GM12872 (cell line): ENCODE data around the gene PHPT1.

ENCODE experiments used
- TF ChIP-seq, protein P1 (sequence below): IDR thresholded peaks from 3 replicates; pipeline ENCODE4 v1.5.1; 2011; ENCODE audit warnings: low read depth, mild to moderate bottlenecking, low read length, moderate library complexity; ENCODE audit not compliant: insufficient read depth

The PHPT1 gene

DNA sequence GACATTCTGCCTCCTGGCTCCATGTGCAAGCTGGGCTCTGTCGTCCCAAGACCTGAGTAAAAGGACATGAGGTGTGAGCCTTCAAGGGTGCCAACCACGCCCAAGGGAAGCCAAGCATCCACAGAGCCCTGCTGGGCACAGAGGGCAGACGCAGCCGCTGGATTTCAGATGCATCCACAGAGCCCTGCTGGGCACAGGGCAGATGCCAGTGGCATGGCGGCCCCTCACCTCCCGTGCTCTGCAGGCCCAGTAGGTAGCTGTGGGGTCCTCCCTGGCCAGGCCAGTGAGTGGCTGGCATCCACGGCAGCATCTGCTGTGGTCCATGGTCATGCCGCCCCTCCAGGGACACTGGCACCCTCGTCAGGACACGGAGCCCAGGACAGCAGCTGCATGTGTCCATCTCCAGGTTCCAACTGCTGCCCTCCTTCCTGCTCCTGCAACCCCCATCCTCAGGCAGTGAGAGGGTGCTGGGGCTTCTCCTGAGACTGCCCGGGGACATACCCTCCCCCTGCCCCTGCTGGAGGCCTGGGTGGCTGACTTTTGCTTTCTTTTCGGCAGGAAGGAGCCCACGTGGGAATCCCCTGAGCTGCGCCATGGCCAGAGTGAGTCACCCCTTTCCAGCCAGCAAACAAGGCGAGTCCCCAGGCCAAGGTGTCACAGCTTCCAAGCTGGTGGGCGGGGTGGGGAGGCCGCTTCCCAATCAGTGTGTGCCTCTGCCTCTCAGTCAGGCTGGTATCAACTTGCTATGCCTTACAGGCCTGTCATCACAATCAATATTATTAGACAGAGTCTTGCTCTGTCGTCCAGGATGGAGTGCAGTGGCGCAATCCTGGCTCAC lies 33.1 kb downstream of the PHPT1 start:
- TF ChIP-seq, protein P1, sequence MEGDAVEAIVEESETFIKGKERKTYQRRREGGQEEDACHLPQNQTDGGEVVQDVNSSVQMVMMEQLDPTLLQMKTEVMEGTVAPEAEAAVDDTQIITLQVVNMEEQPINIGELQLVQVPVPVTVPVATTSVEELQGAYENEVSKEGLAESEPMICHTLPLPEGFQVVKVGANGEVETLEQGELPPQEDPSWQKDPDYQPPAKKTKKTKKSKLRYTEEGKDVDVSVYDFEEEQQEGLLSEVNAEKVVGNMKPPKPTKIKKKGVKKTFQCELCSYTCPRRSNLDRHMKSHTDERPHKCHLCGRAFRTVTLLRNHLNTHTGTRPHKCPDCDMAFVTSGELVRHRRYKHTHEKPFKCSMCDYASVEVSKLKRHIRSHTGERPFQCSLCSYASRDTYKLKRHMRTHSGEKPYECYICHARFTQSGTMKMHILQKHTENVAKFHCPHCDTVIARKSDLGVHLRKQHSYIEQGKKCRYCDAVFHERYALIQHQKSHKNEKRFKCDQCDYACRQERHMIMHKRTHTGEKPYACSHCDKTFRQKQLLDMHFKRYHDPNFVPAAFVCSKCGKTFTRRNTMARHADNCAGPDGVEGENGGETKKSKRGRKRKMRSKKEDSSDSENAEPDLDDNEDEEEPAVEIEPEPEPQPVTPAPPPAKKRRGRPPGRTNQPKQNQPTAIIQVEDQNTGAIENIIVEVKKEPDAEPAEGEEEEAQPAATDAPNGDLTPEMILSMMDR: 0 out of 3 replicates have a peak, but pooled peaks have one; percentile 5

DNA sequence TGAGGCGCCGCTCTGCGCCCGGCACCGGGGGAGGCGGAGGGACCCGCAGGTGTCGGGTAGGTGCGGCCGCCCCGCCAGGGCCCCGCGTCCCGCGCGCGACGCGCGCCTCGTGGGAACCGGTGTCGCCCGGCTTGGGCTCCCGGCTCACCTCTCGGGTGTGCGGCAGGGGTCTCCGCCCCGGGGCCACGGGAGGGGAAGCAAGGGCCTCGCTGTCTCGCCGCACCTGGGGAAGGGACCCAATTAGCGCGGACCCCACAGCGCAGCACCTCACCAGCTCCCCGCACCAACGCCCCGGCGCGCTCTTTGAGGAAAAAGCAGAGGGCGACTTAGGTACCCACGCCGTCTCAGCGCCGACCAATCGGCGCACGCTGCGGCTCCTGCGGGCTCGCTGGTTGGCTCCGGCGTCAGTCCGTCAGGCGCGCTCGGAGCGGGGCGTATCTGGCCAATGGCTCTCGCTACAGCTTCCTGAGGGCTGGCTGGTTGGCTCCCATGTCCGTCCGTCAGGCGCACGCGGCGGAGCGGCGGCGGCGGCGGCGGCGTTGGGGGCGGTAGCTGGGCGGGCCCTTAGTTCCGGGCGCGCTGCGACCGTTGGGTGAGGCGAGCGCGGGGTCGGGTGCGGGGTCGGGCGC lies 36.9 kb downstream of the PHPT1 start, which contains the start of gene TRAF2:
Gene TRAF2 (plus strand): TSS at position 567 of the 629 bp plus-strand sequence. CDS start 12,225 bp downstream, outside the sequence.
- TF ChIP-seq, protein P1: no peak

DNA sequence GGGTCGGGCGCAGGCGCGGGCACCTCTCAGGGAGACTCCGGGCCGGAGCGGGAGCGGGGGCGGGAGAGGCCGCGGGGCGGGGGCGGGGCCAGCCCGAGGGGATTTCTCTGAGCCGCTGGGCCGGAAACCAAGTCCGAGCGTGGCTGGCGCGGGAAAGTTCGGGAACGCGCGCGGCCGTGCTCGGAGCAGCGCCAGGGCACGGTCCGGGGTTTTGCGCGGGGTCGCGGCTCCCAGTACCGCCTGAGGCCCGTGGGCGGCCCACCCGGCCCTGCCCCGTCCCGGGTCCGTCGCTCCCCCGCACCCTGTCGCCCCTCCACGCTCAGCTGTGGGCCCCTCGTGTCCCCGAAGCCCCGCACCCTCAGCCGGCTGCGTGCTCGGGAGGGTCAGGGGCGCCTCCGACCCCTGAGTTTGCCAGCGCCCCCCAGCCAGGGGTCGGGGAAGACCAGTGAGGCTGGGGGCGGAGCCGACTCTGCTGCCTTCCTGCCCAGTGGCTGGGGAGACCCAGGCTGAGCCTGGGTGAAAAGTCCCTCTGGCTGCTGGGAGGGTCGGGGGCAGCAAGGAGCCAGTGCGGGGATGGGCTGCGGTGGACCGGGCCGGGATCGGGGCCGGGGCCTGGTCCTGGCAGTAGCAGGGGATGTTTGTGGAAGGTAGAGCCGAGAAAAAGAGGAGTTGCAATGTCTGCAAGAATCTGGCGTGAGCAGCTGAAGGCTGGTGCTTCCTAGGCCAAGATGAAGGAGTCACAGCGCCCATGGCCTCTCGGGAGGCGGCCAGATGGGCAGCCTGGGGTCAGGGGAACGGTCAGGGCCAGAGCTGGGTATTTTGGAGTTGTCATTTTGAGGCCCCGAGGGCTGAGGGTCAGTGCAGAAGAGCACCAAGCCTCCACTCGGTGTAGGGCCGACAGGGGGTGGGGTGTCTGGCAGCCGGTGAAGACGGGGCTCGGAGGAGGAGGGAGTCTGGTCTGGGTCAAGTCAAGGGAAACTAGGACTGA lies 37.7 kb downstream of the PHPT1 start:
- TF ChIP-seq, protein P1: no peak

DNA sequence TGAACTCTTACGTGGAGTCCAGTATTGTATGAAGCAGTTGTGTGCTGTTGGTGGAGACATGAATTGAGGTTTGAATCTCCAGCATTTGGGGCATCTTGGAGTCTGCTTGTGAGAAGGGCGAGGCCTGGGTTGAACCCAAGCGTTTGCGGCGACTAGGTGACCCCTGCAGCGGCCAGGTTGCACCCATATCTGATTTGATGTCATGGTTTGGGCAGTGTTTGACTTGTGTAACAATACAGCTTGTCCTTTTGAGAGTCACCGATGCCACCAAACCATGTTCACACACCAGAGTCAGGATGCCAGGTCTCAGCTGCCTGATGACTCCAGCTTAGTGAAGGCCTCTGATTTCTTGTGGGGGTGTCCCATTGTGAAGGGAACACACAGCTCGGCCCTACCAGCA lies 39.2 kb downstream of the PHPT1 start:
- TF ChIP-seq, protein P1: no peak

DNA sequence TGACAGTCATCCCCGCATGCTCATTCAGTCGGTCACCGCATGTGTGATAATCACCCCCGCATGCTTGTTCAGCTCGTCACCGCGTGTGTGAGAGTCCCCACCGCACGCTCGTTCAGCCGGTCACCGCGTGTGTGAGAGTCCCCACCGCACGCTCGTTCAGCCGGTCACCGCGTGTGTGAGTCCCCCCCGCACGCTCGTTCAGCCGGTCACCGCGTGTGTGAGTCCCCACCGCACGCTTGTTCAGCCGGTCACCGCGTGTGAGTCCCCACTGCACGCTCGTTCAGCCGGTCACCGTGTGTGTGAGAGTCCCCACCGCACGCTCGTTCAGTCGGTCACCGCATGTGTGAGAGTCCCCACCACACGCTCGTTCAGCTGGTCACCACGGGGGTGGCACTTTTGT lies 40.6 kb downstream of the PHPT1 start:
- TF ChIP-seq, protein P1: no peak

DNA sequence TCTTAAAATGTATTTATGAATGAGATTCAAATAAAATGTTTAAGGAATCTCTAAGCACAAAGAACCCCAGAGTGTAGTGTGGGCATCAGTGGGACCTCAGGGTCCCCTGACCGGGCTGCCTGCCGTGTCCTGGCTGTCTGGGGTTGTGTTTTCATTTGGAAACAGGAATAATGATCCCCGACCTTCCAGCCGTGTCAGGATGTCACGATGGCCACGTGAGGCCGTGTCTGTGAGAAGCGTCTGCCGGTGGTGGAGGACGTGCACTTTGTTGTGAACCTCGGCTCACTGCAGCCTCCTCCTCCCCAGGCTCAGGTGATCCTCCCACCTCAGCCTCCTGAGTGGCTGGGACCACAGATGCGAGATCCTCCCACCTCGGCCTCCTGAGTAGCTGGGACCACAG lies 41.5 kb downstream of the PHPT1 start:
- TF ChIP-seq, protein P1: no peak

DNA sequence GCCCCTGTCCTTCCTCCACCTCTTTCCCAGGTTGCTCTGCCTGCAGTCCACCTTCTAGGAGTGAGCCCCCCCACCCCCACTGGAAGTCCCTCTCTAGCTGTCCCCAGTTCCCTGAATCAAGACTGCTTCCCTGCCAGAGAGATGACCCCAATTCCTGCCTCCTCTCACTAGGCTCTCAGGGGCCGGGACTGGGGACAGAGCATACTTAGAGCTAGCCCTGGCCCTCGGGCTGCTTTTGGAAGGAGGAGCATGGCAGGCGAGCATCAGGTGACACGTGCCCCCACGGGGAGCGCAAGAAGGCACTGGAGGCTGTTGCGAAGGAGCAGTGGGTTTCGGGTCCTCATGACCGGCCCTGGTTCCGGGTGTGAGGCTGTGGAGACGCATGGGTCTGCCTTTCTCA lies 46.8 kb downstream of the PHPT1 start:
- TF ChIP-seq, protein P1: no peak
